ENCODE results near the gene CEBPA. TPM values are rescaled to one million over a fixed set of nuclear protein-coding genes. Genes with fewer than 3 reads are reported as not detected.

Gene CEBPA
- total and polyA plus RNA-seq, 12 donors: 0.60 to 29.9 (median 8.4) TPM

GRCh38 chr19:33300009-33300893 is 2.1 kb downstream of the CEBPA start:
- H3K27ac ChIP-seq: no peak overlapping the region
- no peaks in the 10 kb centered on the region for H3K9me3 ChIP-seq (replicated peaks in 1 of 3)
- intact Hi-C loops (cut with DNase I): loop anchor here in 1 of 2 donors (10.0 kb wide), 1 partner anchor 75 kb away; the partner anchor contains the start of gene CEBPG
- DNase-seq: no peak
- WGBS, 4 donors: 59 to 66% (median 62%) methylated on average over 19 to 25 of the region's 25 CpGs
- no peak for TF ChIP-seq POLR2A (IDR thresholded peaks at IDR 0.05)
- TF ChIP-seq, protein P1, sequence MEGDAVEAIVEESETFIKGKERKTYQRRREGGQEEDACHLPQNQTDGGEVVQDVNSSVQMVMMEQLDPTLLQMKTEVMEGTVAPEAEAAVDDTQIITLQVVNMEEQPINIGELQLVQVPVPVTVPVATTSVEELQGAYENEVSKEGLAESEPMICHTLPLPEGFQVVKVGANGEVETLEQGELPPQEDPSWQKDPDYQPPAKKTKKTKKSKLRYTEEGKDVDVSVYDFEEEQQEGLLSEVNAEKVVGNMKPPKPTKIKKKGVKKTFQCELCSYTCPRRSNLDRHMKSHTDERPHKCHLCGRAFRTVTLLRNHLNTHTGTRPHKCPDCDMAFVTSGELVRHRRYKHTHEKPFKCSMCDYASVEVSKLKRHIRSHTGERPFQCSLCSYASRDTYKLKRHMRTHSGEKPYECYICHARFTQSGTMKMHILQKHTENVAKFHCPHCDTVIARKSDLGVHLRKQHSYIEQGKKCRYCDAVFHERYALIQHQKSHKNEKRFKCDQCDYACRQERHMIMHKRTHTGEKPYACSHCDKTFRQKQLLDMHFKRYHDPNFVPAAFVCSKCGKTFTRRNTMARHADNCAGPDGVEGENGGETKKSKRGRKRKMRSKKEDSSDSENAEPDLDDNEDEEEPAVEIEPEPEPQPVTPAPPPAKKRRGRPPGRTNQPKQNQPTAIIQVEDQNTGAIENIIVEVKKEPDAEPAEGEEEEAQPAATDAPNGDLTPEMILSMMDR (IDR thresholded peaks at IDR 0.05): no peak
- peaks cover 0 to 24% of the 10 kb centered on the region in 2 donors for H3K4me1 ChIP-seq (replicated peaks in 1 of 2)
- no peaks in the 10 kb centered on the region for H3K27me3 ChIP-seq
- peak overlapping the region in 1 of 4 donors; percentile 65 for H3K4me3 ChIP-seq
- H3K36me3 ChIP-seq (replicated peaks in 1 of 2): no peaks in the 10 kb centered on the region

DNA sequence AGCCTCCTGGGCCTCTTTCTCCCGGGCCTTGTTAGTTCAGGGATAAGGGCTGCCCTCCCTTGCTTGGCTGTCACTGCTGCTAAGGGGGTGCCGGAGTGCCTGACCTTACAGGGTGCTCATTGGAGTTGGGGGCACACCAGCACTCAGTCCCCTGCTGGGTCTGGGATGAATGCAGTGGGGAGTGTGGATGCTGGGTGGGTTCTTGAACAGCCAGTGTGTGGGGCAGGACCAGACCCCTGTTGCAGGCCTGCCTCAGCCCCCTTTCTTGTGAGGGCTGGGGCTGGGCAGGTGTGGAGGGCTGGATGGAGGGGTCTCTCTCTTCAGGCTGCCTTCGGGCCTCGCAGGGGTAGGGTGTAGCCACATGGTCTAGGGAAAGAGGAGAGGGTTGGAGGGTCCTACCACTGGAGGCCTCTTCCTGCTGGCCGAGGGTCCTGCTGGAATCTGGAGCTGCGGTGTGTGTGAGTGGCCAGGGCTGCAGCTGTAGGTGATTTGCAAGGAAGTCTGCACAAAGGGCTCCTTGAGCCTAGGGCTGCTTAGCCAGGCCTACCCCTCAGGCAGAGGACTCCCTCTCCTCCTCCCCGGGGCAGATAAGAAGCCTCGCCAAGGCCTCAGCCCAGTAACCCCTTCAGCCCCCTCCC is 3.2 kb downstream of the CEBPA start:
- intact Hi-C loops (cut with DNase I): no loop called here
- no peak for TF ChIP-seq POLR2A (IDR thresholded peaks at IDR 0.05)
- TF ChIP-seq, protein P1 (IDR thresholded peaks at IDR 0.05): no peak
- no peaks in the 10 kb centered on the region for H3K36me3 ChIP-seq (replicated peaks in 1 of 2)
- no peaks in the 10 kb centered on the region for H3K27me3 ChIP-seq
- H3K4me1 ChIP-seq (replicated peaks in 1 of 2): peaks cover 0 to 22% of the 10 kb centered on the region in 2 donors
- no peak for DNase-seq
- H3K9me3 ChIP-seq (replicated peaks in 1 of 3): no peaks in the 10 kb centered on the region
- H3K4me3 ChIP-seq: no peak overlapping the region
- H3K27ac ChIP-seq: no peak overlapping the region
- WGBS, 4 donors: 63 to 78% (median 75%) methylated on average over 7 to 8 of the region's 8 CpGs

- intact Hi-C loops (cut with DNase I): no loop called here
- Histone ChIP-seq H3K27ac (no peak overlapping the region), H3K27me3 (no peaks in the 10 kb centered on the region), H3K9me3 (replicated peaks in 1 of 3) (no peaks in the 10 kb centered on the region), H3K4me1 (replicated peaks in 1 of 2) (peaks cover 0 to 18% of the 10 kb centered on the region in 2 donors), H3K4me3 (no peak overlapping the region), H3K36me3 (replicated peaks in 1 of 2) (no peaks in the 10 kb centered on the region)
- no peak for TF ChIP-seq POLR2A (IDR thresholded peaks at IDR 0.05)
- TF ChIP-seq, protein P1 (IDR thresholded peaks at IDR 0.05): no peak
- no peak for DNase-seq
- WGBS, 4 donors: 65 to 84% (median 74%) methylated on average over 15 to 25 of the region's 25 CpGs
These were observed 4.0 kb downstream of the CEBPA start for GRCh38 chr19:33298146-33298911.
